NCI-H187 (cell line): ENCODE data around the gene LDLR.
"Not testable (repeated sequence)": the region's sequence is repeated elsewhere in the genome, so short reads cannot be mapped to it uniquely, and the experiment has no call there.

Experiments used
- DNase-seq, 2 experiments: peaks; one replicate each; lab custom pipeline; 2025; lab: John Stamatoyannopoulos, UW

Gene LDLR

GRCh38 chr19:11174336-11174735 is 85.1 kb downstream of the LDLR start:
- DNase-seq, result no peak

DNA sequence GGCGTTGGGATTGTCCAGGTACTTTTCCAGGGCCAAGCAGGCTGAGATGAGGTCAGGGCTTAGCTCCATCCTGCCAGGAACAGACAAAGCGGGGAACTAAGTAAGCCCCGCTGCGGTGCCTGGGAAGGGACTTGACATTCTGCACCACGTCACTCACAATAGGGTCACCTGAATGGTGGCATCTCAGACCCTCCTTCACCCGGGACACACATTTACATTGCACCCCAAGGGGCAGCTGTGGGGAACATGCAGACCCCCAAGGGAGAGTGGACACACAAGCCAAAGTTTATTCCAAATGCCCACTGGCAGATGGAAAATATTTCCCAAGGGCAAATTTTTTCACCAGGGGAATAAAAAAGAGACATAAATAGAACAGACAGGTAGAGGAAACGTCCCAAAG is 86.7 kb downstream of the LDLR start:
- DNase-seq, result no peak

DNA sequence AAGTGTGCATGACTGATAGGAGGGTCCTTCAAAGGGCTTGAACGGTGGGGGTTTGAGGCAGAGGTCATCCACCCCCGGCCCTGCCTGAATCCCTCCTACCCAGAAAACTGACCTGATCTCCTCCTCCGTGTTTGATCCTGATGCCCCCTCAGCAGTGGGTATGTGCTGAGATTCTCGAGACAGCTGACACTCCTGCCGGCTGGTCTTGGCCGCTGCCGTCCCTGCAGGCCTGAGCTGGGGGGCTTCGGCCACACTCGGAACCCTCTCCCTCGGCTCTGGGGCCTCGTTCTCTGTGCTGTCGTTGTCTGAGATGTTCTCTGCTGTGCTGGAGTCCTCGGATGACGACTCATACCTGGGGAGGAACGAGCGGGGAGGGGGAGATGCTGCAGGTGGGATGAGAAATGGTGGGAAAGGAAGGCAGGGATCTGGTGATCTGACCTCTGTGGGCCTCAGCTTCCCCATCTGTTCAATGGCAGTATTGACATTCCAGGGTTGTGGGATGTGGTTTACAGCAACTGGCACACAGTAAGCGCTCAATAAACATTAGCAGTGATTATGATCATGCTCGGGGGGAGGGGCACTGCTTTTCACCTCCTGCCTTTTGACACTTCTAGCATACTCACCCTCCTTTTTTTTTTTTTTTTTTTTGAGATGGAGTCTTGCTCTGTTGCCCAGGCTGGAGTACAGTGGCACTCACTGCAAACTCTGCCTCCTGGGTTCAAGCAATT is 87.4 kb downstream of the LDLR start:
- DNase-seq, result no peak

DNA sequence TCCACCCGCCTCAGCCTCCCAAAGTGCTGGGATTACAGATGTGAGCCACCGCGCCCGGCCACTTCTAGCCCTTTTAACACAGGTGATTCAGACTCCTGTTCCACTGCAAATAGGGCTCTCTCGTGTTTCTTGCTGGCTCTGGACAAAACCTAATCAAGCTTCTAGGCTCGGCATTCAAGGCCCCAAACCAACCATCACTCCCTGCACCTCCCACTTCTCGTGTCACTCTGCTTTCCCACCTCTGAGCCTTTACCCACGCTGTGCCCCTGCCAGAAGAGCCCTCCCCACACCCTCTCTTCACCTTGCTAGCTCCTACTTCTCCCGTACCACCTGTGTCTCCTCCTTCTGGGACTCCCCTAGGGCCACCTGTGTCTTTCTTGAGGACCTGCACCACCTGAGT is 88.3 kb downstream of the LDLR start:
- no peak for DNase-seq

GRCh38 chr19:11179145-11179465 is 89.8 kb downstream of the LDLR start:
- DNase-seq, result not testable (repeated sequence)

- DNase-seq, result no peak
Observed at GRCh38 chr19:11179716-11180297, 90.5 kb downstream of the LDLR start.

GRCh38 chr19:11180346-11180745 is 91.1 kb downstream of the LDLR start:
- no peak for DNase-seq

DNA sequence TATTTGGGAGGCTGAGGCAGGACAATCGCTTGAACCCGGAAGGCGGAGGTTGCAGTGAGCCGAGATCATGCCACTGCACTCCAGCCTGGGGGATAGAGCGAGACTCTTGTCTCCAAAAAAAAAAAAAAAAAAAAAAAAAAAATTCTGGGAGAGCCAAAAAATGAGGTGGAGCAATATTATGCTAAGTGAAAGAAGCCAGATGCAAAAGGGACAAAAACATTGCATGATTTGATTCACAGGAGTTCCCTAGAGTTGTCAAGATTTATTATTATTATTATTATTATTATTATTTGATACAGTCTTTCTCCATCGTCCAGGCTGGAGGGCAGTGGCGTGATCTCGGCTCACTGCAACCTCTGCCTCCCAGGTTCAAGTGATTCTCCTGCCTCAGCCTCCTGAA is 91.7 kb downstream of the LDLR start:
- DNase-seq, result not testable (repeated sequence)

DNA sequence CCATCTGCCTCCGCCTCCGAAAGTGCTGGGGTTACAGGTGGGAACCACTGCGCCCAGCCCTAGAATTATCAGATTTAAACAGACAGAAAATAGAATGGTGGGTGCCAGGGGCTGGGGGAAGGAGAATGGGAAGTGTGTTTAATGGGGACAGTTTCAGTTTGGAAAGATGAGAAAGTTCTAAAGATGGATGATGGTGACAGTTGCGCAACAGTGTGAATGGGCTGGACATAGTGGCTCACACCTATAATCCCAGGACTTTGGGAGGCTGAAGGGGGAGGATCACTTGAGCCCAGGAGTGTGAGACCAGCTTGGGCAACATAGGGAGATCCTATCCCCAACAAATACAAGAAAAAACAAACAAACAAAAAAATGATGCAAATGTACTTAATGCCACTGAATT is 92.2 kb downstream of the LDLR start:
- no peak for DNase-seq
